AG04450 (cell line): ENCODE data around the gene SIN3A. TPM values are rescaled to one million over a fixed set of nuclear protein-coding genes. Genes with fewer than 3 reads are reported as not detected.

ENCODE experiments used
- CTCF ChIA-PET: fragments of 300-600, 350-600 bp; formaldehyde crosslinking; extraction: SDS; loops from one replicate; lab custom pipeline; 2022; ENCODE audit warnings: antibody characterized with exemption, inconsistent platforms; lab: Charles Lee
- POLR2A ChIA-PET: fragments of 350-600 bp; formaldehyde crosslinking; extraction: SDS; loops from one replicate; lab custom pipeline; 2021; ENCODE audit warnings: antibody characterized with exemption, inconsistent platforms; lab: Yijun Ruan, JAX
- DNase-seq: peaks from one replicate; pipeline ENCODE4 v3.0.0-alpha.2; 2011; ENCODE audit warnings: low read depth, low spot score
- H3K27ac ChIP-seq: one replicate; pipeline ENCODE4 v1.5.1; 2012; ENCODE audit warnings: low read depth, low read length, control low read depth
- H3K27me3 ChIP-seq: one replicate; pipeline ENCODE4 v1.6.0; 2012; ENCODE audit warnings: low read length; ENCODE audit not compliant: control insufficient read depth, insufficient read depth
- H3K4me3 ChIP-seq: 2 replicates; pipeline ENCODE4 v1.5.1; 2011; ENCODE audit warnings: mild to moderate bottlenecking, low read depth, low read length, control low read depth
- H3K9me3 ChIP-seq: 2 replicates; pipeline ENCODE4 v1.5.1; 2012; ENCODE audit warnings: low read length; ENCODE audit not compliant: control insufficient read depth, insufficient read depth
- CTCF ChIP-seq: IDR thresholded peaks from 2 replicates; pipeline ENCODE4 v1.5.1; 2011; ENCODE audit warnings: low read depth, low read length, control low read depth, inconsistent platforms
- polyA plus RNA-seq: library from polyadenylated mRNA; depleted of rRNA; stranded (reverse); fragments of >200 nt; gene quantifications from 2 replicates; pipeline ENCODE4 v1.2.3, GENCODE V29; 2011

The SIN3A gene
- polyA plus RNA-seq, 1 experiment = 28.0 TPM

- Histone ChIP-seq H3K27ac (no peak overlapping the region), H3K4me3 (no peak overlapping the region), H3K9me3 (no peaks in the 10 kb centered on the region), H3K27me3 (no peaks in the 10 kb centered on the region)
- no peak for DNase-seq
- POLR2A ChIA-PET = no interaction called here
- no peak for TF ChIP-seq CTCF
- CTCF ChIA-PET = interaction anchor here (1.7 kb wide), 1 partner anchor 14 kb away, joined by 5 read pairs; no protein-coding TSS in a partner anchor
Observed at GRCh38 chr15:75354454-75354853, 97.0 kb downstream of the SIN3A start.

DNA sequence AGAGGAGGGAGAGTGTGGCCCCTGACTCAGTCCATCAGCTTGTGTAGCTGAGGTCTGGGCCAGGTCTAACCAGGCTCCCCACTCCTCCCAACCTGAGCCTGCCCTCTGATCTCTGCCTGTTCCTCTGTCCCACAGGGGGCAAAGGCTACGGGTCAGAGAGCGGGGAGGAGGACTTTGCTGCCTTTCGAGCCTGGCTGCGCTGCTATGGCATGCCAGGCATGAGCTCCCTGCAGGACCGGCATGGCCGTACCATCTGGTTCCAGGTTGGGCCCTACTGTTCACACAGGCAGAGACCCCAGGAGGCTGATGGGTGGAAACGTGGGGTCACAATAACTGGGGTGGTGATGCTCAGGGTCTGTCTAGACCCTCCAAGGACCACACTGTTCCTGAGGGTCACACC lies 97.9 kb downstream of the SIN3A start:
- no peak for DNase-seq
- CTCF ChIA-PET = interaction anchor here (1.7 kb wide), 1 partner anchor 14 kb away, joined by 5 read pairs; no protein-coding TSS in a partner anchor
- POLR2A ChIA-PET = no interaction called here
- Histone ChIP-seq H3K9me3 (no peaks in the 10 kb centered on the region; the same call in 1 of the 2 replicates), H3K4me3 (no peak overlapping the region), H3K27me3 (peaks cover 7% of the 10 kb centered on the region), H3K27ac (no peak overlapping the region)
- no peak for TF ChIP-seq CTCF

DNA sequence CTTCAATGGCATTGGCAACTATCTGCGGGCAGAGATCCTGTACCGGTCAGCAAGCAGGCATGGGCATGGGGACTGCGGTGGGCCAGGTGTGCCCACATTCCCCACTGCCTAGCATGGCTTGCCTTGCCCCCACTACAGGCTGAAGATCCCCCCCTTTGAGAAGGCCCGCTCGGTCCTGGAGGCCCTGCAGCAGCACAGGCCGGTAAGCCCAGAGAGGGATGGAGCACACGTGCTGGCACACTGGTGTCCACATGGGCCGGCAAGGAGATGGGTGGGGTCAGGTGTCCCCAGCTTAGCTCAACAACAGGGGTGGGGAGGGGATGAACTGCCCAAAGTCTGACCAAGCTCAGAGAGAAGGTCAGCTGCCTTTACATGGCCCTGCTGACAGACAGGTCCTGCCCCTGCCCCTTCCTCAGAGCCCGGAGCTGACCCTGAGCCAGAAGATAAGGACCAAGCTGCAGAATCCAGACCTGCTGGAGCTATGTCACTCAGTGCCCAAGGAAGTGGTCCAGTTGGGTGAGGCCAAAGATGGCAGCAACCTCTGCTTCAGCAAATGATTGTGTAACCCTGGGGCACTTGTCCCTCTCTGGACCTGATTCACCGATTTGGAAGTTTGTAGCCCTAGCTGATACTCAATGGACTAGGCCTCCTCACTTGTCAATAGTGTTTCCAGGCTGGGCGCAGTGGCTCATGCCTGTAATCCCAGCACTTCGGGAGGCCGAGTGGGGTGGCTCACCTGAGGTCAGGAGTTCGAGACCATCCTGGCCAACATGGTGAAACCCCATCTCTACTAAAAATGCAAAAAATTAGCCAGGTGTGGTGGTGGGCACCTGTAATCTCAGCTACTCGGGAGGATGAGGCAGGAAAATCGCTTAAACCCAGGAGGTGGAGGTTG lies 99.1 kb downstream of the SIN3A start:
- no peaks in the 10 kb centered on the region; the same call in 1 of the 2 replicates for H3K9me3 ChIP-seq
- H3K4me3 ChIP-seq = no peak overlapping the region
- CTCF ChIA-PET = interaction anchor here (0.6 kb wide), 1 partner anchor 15 kb away, joined by 3 read pairs; no protein-coding TSS in a partner anchor
- POLR2A ChIA-PET = no interaction called here
- TF ChIP-seq CTCF = no peak
- no peak overlapping the region for H3K27ac ChIP-seq
- no peak for DNase-seq
- H3K27me3 ChIP-seq = peaks cover 13% of the 10 kb centered on the region

DNA sequence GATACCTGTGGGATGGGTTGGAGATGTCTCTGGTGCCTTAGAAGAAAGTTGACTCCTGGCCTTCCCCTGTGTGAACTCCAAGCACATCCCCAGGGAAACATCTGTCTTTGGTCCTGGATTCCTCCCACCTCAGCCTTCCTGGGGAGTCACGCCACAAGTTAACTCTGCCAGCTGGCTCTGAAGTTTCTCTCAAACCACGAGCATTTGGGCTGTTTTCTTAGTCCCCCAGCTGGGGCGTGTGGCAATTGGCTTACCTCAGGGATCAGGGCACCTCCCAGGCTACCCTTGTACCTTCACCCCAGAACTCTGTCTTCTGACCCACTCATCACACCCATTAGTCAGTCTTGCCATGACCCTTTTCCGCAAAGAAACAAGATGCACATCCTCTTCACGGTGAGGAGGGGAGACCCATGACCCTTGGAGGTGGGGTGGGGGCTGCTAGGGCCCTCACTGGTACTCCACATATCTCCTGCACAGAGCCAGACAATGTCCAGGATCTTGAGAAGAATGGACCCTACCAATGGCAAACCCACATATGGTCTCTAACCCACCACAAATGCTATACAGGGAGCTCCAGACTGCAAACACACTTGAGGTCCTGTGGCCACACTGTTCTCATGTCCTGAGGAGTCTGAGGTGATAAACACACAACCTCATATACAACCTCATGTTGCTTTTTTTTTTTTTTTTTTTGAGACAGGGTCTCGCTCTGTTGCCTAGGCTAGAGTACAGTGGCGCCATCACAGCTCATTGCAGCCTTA lies 100.7 kb downstream of the SIN3A start:
- no peak for DNase-seq
- H3K4me3 ChIP-seq = no peak overlapping the region
- H3K27ac ChIP-seq = no peak overlapping the region
- ChIA-PET POLR2A (interaction anchor here (0.5 to 0.7 kb wide), 2 partner anchors 20 to 698 kb away, joined by 3 read pairs; no protein-coding TSS in a partner anchor), CTCF (no interaction called here)
- TF ChIP-seq CTCF = no peak
- H3K27me3 ChIP-seq = peaks cover 22% of the 10 kb centered on the region
- H3K9me3 ChIP-seq = no peaks in the 10 kb centered on the region; the same call in 1 of the 2 replicates
